Peyer's patch (tissue), 4 donors: ENCODE results near the gene PEDS1. TPM values are rescaled to one million over a fixed set of nuclear protein-coding genes. Genes with fewer than 3 reads are reported as not detected.

Experiments
- DNase-seq, 3 donors: peaks; one replicate each; pipeline ENCODE4 v3.0.0-alpha.2; 2017 to 2019
- H3K27ac ChIP-seq, 4 donors: fragments of 200-600 bp; sonication (generic); one replicate each; pipeline ENCODE4 v1.5.1; 2016 to 2019
- H3K27me3 ChIP-seq, 2 donors: fragments of 200-600 bp; sonication (generic); one replicate each; pipeline ENCODE4 v1.5.1; 2019
- H3K36me3 ChIP-seq, 3 donors: fragments of 200-600 bp; sonication (generic); one replicate each; pipeline ENCODE4 v1.5.1; 2016 to 2019
- H3K4me1 ChIP-seq, 4 donors: fragments of 200-600 bp; sonication (generic); one replicate each; pipeline ENCODE4 v1.5.1; 2016 to 2019
- H3K4me3 ChIP-seq, 4 donors: fragments of 200-600 bp; sonication (generic); 1 replicate in 3 of 4; 2 replicates in 1 of 4; pipeline ENCODE4 v1.5.1; 2016 to 2019; ENCODE audit warnings: mild to moderate bottlenecking in 1 of 4
- H3K9me3 ChIP-seq, 4 donors: fragments of 200-600 bp; sonication (generic); one replicate each; pipeline ENCODE4 v1.5.1; 2016 to 2019; ENCODE audit warnings: mild to moderate bottlenecking in 1 of 4
- CTCF ChIP-seq, 6 experiments: fragments of 450-650 bp in 4 of 6; fragments of 200-600 bp in 2 of 6; sonication (generic) in 1 of 6; IDR thresholded peaks; one replicate each; pipeline ENCODE4 v1.5.1; 2017 to 2019; ENCODE audit warnings: antibody characterized with exemption in 6 of 6, mild to moderate bottlenecking in 3 of 6, moderate library complexity in 1 of 6
- POLR2A ChIP-seq, 2 donors: fragments of 450-650 bp; IDR thresholded peaks; one replicate each; pipeline ENCODE4 v1.5.1; 2017; ENCODE audit warnings: antibody characterized with exemption in 2 of 2, mild to moderate bottlenecking in 2 of 2, moderate library complexity in 2 of 2
- total RNA-seq, 4 donors: library from RNA; depleted of rRNA; stranded (reverse); fragments of >200 nt; gene quantifications; one replicate each; pipeline ENCODE4 v1.1.0, GENCODE V29; 2016

The PEDS1 gene
- total RNA-seq, 4 donors from 2014 or later: 13.2 to 34.3 (median 24.5) TPM

GRCh38 chr20:50130995-50131394 lies 22.5 kb downstream of the PEDS1 start:
- no peak for TF ChIP-seq POLR2A (IDR thresholded peaks at IDR 0.05)
- no peak for TF ChIP-seq CTCF (IDR thresholded peaks at IDR 0.05)
- peak overlapping the region in 1 of 4 donors; percentile 35 for H3K27ac ChIP-seq
- no peaks in the 10 kb centered on the region for H3K9me3 ChIP-seq
- H3K36me3 ChIP-seq: peaks cover 0 to 67% (median 0%) of the 10 kb centered on the region in 3 donors
- H3K27me3 ChIP-seq: no peaks in the 10 kb centered on the region
- no peak overlapping the region for H3K4me3 ChIP-seq
- H3K4me1 ChIP-seq: peaks cover 0 to 18% (median 0%) of the 10 kb centered on the region in 4 donors
- DNase-seq: no peak

- no peak overlapping the region for H3K4me3 ChIP-seq
- peak overlapping the region in 1 of 4 donors; percentile 35 for H3K27ac ChIP-seq
- DNase-seq: no peak
- peaks cover 0 to 73% (median 0%) of the 10 kb centered on the region in 3 donors for H3K36me3 ChIP-seq
- H3K9me3 ChIP-seq: no peaks in the 10 kb centered on the region
- peaks cover 0 to 18% (median 0%) of the 10 kb centered on the region in 4 donors for H3K4me1 ChIP-seq
- TF ChIP-seq CTCF (IDR thresholded peaks at IDR 0.05): no peak
- TF ChIP-seq POLR2A (IDR thresholded peaks at IDR 0.05): no peak
- no peaks in the 10 kb centered on the region for H3K27me3 ChIP-seq
These were observed 23.2 kb downstream of the PEDS1 start for GRCh38 chr20:50130356-50130723.

- DNase-seq: no peak
- H3K36me3 ChIP-seq: peaks cover 0 to 73% (median 0%) of the 10 kb centered on the region in 3 donors
- no peak overlapping the region for H3K4me3 ChIP-seq
- peak overlapping the region in 1 of 4 donors; percentile 35 for H3K27ac ChIP-seq
- peaks cover 0 to 18% (median 0%) of the 10 kb centered on the region in 4 donors for H3K4me1 ChIP-seq
- no peaks in the 10 kb centered on the region for H3K9me3 ChIP-seq
- no peak for TF ChIP-seq CTCF (IDR thresholded peaks at IDR 0.05)
- TF ChIP-seq POLR2A (IDR thresholded peaks at IDR 0.05): no peak
- no peaks in the 10 kb centered on the region for H3K27me3 ChIP-seq
These were observed 23.7 kb downstream of the PEDS1 start for GRCh38 chr20:50129662-50130355.

- no peaks in the 10 kb centered on the region for H3K27me3 ChIP-seq
- DNase-seq: no peak
- TF ChIP-seq POLR2A (IDR thresholded peaks at IDR 0.05) (no peak), CTCF (IDR thresholded peaks at IDR 0.05) (no peak)
- no peak overlapping the region for H3K27ac ChIP-seq
- H3K4me3 ChIP-seq: no peak overlapping the region
- H3K36me3 ChIP-seq: peaks cover 0 to 69% (median 0%) of the 10 kb centered on the region in 3 donors
- no peaks in the 10 kb centered on the region for H3K9me3 ChIP-seq
- peaks cover 0 to 14% (median 0%) of the 10 kb centered on the region in 4 donors for H3K4me1 ChIP-seq
These were observed 25.0 kb downstream of the PEDS1 start for GRCh38 chr20:50128520-50128905.

- TF ChIP-seq POLR2A (IDR thresholded peaks at IDR 0.05) (no peak), CTCF (IDR thresholded peaks at IDR 0.05) (no peak)
- Histone ChIP-seq H3K27me3 (no peaks in the 10 kb centered on the region), H3K9me3 (no peaks in the 10 kb centered on the region), H3K4me1 (peaks cover 0 to 12% (median 0%) of the 10 kb centered on the region in 4 donors), H3K27ac (no peak overlapping the region), H3K4me3 (no peak overlapping the region), H3K36me3 (peaks cover 0 to 63% (median 0%) of the 10 kb centered on the region in 3 donors)
- DNase-seq: no peak
These were observed 25.7 kb downstream of the PEDS1 start for GRCh38 chr20:50127587-50128519.
